Measurements from ENCODE around the gene YJU2.

Gene YJU2

DNA sequence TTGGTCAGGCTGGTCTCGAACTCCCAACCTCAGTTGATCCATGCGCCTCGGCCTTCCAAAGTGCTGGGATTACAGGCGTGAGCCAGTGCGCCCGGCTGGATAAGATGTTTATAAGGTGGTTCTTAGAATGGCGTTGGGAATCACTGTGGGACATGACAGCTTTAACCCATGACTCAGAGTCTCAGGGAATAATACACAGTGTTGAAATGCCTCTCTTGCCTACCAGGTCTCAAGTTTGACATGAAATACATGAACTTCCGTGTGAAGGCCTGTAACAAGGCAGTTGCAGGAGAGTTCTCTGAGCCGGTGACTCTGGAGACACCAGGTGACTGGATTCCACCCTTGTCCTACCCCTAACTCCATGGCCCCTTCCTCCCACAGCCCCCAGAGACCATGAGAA, 70.1 kb downstream of the YJU2 start:
- Mint-ChIP-seq H3K9me3 (ENCODE audit: low read depth) (no peaks in the 10 kb centered on the region), H3K4me1 (ENCODE audit: low read depth) (no peaks in the 10 kb centered on the region), H3K27ac (no peak overlapping the region), H3K36me3 (no peaks in the 10 kb centered on the region), H3K4me3 (no peak overlapping the region), H3K27me3 (no peaks in the 10 kb centered on the region)

DNA sequence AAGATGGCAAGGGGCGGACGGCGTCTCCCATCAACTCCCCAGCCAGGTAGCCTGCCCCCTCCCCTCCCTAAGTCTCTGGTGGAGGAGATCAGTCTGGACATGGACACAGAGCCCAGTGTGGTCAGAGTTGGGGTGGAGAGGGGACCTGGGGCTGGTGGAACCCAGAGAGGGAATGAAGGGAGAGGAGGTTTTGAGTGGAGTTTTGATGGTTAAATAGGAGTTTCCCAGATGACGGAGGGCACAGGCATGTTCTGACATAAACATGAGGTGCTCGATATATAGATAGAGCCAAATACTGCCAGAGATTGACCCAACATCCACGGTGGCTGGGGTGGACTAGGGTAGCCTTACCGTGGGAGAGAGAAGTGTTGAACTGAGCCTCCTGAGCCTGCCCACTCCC, 71.6 kb downstream of the YJU2 start:
- no peaks in the 10 kb centered on the region for H3K4me1 Mint-ChIP-seq (ENCODE audit: low read depth)
- no peaks in the 10 kb centered on the region for H3K27me3 Mint-ChIP-seq
- H3K4me3 Mint-ChIP-seq: no peak overlapping the region
- H3K9me3 Mint-ChIP-seq (ENCODE audit: low read depth): no peaks in the 10 kb centered on the region
- H3K27ac Mint-ChIP-seq: no peak overlapping the region
- no peaks in the 10 kb centered on the region for H3K36me3 Mint-ChIP-seq
